Choroid plexus epithelial cell (primary cell): ENCODE results near the gene INSRR.

Experiments used
- DNase-seq: peaks from one replicate; pipeline ENCODE4 v3.0.0-alpha.2; 2010; ENCODE audit warnings: low read depth
- H3K4me3 ChIP-seq: 2 replicates; pipeline ENCODE4 v1.5.1; 2011; ENCODE audit warnings: low read depth, mild to moderate bottlenecking, control low read depth, low read length, moderate library complexity
- TF ChIP-seq, protein P1 (sequence below): conservative IDR thresholded peaks from 2 replicates; pipeline ENCODE4 v1.5.1; 2011; ENCODE audit warnings: low read depth, mild to moderate bottlenecking, control low read depth, inconsistent platforms, low read length, moderate library complexity

Gene INSRR

GRCh38 chr1:156815961-156816422 lies 42.9 kb downstream of the INSRR start:
- H3K4me3 ChIP-seq = no peak overlapping the region
- TF ChIP-seq, protein P1, sequence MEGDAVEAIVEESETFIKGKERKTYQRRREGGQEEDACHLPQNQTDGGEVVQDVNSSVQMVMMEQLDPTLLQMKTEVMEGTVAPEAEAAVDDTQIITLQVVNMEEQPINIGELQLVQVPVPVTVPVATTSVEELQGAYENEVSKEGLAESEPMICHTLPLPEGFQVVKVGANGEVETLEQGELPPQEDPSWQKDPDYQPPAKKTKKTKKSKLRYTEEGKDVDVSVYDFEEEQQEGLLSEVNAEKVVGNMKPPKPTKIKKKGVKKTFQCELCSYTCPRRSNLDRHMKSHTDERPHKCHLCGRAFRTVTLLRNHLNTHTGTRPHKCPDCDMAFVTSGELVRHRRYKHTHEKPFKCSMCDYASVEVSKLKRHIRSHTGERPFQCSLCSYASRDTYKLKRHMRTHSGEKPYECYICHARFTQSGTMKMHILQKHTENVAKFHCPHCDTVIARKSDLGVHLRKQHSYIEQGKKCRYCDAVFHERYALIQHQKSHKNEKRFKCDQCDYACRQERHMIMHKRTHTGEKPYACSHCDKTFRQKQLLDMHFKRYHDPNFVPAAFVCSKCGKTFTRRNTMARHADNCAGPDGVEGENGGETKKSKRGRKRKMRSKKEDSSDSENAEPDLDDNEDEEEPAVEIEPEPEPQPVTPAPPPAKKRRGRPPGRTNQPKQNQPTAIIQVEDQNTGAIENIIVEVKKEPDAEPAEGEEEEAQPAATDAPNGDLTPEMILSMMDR = no peak
- DNase-seq = no peak

DNA sequence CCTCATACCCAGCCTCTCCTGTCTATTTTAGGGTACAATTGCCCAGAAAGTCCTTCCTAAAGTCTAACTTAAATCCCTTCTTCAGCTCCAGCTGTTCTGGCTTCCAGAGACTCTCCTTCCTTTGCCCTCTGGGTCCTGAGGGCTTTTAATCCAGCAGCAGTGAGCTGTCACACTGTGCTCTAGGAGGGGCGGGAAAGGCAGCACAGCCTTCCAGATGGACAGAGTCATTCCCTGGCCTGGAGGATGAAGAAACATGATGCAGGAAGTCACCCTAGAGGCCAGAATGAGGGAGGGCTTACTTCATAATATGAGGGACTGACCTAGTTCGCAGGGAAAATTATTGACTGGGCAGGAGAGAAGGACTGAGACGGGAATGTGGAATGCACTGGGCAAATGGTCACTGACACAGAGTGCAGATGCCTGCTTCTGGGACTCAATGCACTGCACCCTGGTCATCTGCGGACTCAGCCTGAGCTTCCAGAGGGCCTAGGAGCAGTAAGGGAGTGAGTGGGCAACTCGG lies 43.5 kb downstream of the INSRR start:
- TF ChIP-seq, protein P1 = peak; percentile 16
- DNase-seq = peak; percentile 86
- H3K4me3 ChIP-seq = no peak overlapping the region

DNA sequence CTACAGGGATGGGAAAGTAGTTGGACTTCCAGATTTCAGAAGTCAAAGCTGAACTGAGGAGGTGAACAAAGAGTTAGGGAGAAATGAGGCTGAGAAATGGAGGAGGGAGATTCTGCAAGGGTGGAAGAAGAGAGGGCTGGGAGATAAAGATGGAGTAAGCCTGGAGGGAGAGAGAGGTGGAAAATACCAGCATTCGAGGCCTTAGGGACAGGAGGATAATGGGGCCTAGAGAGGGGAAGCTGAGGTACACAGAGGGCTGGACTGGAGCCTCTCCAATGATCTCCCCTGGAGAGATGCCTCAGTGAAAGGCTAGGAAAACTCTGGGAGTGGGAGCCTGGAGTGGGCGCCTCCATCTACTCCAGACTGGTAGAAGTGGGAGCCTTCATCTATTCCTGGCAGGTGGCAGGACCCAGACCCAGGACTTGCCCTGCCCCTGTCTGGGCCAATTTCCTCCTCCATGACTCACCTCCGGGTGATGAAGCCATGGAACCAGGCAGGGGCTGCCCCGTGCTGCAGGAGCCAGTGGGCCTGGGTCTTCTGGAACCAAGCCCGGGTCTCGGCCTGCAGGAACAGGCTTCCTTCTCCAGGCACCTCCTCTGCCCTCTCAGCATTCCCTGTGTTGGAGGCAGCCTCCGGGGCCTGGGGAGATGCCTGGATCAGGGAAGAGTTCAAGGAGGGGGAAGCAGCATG lies 44.2 kb downstream of the INSRR start:
- no peak for DNase-seq
- TF ChIP-seq, protein P1 = no peak
- H3K4me3 ChIP-seq = no peak overlapping the region

DNA sequence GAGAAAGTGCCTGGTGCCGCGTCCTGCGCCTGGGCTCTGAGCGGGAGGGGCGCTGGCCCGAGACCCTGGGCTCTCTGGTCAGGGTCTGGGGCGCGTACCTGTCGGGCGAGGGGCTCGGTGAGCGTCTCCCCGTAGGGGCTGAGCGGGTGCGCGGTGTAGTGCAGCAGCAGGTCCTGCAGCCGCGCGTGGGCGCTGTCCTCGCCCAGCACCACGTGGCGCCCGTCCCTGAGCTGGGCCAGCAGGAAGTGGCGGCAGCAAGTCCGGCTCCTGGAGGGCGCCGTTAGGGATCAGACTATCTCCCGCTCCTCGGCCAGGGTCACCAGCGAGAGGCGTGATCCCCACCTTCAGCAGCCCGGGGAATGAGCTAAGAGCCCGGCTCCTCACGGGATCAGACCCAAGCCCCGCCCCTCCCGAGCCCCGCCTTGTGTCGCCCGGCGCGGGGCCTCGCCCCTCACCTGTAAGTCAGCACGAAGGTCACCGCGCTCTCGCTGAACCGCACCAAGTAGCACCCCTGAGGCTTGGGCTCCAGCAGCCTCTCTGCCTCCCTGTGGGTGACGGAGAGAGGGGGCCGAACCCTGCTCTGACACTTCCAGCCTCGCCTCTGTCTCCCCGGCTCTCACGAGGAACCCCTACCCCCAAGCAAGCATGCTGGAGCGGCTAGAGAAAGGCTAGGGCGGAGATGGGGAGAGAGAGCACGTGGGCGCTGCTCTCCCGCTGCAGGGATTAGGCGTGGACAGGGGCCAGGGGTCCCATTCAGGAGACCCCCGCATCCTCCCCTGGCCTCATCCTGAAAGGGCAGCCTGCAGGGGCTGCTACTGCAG lies 45.0 kb downstream of the INSRR start:
- DNase-seq = peak; percentile 68
- TF ChIP-seq, protein P1 = peak; percentile 67
- H3K4me3 ChIP-seq = peak overlapping the region; percentile 55

DNA sequence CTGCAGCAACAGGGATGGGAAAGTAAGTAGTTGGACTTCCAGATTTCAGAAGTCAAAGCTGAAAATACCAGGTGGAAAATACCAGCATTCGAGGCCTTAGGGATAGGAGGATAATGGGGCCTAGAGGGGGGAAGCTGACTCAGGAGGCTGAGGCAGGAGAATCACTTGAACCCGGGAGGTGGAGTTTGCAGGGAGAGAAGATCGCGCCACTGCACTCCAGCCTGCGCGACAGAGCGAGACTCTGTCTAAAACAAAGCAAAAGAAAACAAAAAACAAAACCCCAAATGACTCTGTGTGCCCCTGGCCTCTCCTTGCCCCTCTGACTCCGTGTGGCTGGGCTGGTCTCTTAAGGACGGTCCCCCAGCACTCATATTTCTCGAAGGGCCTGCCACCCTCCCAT lies 45.6 kb downstream of the INSRR start:
- TF ChIP-seq, protein P1 = no peak
- DNase-seq = no peak
- H3K4me3 ChIP-seq = peak overlapping the region; percentile 55

DNA sequence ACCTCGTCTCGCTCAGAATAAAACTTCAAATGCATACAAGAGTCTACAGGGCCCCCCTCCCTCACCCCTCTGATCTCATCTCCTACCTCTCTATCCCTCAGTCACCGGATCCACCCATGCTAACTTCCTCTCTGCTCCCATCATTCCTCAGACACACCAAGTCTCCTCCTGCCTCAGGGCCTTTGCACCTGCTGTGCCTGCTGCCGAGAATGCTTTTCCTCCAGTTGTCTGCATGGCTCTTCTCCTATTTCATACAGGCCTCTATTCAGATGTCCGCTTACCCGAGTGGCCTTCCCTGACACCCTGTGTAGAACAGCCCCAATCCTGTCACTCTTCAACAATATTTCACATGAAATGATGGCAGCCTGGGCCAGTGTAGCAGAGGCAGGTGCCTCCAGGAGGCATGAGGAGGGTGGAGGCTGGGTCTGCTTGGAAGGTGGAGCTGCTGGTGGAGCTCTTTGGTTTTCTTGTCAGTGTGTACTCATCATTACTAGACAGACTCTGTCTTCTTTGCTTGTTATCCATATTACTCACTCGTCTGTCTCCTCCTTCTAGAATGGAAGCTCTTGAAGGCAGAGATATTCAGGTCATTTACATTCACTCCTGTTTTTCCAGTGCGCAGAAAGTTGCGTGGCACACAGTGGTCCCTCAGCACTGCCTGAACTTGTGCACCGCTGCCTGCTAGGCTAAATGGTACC lies 46.5 kb downstream of the INSRR start:
- no peak for DNase-seq
- TF ChIP-seq, protein P1 = no peak
- H3K4me3 ChIP-seq = no peak overlapping the region
